Astrocyte (in vitro differentiated cells and primary cell): ENCODE measurements around the gene PLA1A.

ENCODE experiments used
- CTCF ChIP-seq: IDR thresholded peaks from 2 replicates; pipeline ENCODE4 v1.5.1; 2011; ENCODE audit warnings: low read depth, mild to moderate bottlenecking, inconsistent platforms, low read length, moderate library complexity; ENCODE audit not compliant: insufficient read depth
- EZH2 ChIP-seq: IDR thresholded peaks from 2 replicates; pipeline ENCODE4 v1.6.1; 2012; ENCODE audit warnings: mild to moderate bottlenecking, low read length, inconsistent platforms; ENCODE audit not compliant: insufficient read depth

GRCh38 chr3:119642746-119643473 lies 45.2 kb downstream of the PLA1A start:
- no peak for TF ChIP-seq CTCF
- no peak for TF ChIP-seq EZH2
